Measurements from ENCODE around the gene ADCY4.

DNA sequence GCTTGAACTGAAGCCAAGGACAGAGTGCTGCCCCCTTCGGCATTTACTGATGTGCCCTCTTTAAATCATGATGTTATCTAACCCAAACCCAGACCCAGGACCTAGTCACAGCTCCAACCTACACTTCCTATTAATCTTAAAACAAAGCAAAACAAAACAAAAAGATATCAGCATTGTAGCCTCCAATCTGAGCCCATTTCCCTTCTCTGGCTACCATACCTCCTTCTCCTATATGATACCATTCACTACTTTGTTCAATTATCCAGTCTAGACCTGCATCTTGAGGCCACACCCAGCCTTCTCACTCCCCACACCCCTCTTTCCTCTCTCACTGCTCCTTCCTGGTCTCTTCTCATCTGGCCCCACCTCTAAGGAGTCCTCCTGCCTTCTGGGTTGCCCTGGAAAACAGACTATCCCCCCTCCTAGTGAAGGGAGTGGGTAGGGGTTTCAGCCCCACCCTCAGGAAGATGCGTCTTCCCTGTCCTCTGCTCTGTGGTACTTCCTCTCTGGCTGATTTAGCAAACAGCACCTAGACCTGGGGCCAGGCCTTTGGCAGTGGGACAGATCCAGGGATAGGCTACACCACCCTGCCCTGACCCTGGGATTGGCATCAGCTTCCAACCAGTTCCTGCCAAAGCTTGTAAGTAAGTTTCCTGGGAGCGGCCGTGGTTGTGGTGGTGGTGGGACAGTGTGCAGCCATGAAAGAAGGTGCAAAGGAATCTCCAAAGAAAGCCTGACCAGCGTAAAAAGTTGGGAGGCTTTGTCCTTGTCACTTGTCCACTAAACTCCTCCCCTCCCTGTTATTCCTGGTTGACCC, 20.3 kb downstream of the ADCY4 start:
- TF ChIP-seq, protein P1, sequence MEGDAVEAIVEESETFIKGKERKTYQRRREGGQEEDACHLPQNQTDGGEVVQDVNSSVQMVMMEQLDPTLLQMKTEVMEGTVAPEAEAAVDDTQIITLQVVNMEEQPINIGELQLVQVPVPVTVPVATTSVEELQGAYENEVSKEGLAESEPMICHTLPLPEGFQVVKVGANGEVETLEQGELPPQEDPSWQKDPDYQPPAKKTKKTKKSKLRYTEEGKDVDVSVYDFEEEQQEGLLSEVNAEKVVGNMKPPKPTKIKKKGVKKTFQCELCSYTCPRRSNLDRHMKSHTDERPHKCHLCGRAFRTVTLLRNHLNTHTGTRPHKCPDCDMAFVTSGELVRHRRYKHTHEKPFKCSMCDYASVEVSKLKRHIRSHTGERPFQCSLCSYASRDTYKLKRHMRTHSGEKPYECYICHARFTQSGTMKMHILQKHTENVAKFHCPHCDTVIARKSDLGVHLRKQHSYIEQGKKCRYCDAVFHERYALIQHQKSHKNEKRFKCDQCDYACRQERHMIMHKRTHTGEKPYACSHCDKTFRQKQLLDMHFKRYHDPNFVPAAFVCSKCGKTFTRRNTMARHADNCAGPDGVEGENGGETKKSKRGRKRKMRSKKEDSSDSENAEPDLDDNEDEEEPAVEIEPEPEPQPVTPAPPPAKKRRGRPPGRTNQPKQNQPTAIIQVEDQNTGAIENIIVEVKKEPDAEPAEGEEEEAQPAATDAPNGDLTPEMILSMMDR (IDR thresholded peaks at IDR 0.05), result no peak
- no peak for TF ChIP-seq CBFB (CRISPR knock-in tag; IDR thresholded peaks at IDR 0.05; ENCODE audit: low read depth)
- TF ChIP-seq, protein P2, sequence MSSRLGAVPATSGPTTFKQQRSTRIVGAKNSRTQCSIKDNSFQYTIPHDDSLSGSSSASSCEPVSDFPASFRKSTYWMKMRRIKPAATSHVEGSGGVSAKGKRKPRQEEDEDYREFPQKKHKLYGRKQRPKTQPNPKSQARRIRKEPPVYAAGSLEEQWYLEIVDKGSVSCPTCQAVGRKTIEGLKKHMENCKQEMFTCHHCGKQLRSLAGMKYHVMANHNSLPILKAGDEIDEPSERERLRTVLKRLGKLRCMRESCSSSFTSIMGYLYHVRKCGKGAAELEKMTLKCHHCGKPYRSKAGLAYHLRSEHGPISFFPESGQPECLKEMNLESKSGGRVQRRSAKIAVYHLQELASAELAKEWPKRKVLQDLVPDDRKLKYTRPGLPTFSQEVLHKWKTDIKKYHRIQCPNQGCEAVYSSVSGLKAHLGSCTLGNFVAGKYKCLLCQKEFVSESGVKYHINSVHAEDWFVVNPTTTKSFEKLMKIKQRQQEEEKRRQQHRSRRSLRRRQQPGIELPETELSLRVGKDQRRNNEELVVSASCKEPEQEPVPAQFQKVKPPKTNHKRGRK (CRISPR knock-in tag; IDR thresholded peaks at IDR 0.05; ENCODE audit: borderline replicate concordance), result no peak
- TF ChIP-seq ZNF232 (CRISPR knock-in tag; IDR thresholded peaks at IDR 0.05), result no peak
- TF ChIP-seq ZNF138 (CRISPR knock-in tag; conservative IDR thresholded peaks at IDR 0.05), result no peak
- no peak for TF ChIP-seq TEAD4 (CRISPR knock-in tag; IDR thresholded peaks at IDR 0.05)
- TF ChIP-seq NFYB (CRISPR knock-in tag; conservative IDR thresholded peaks at IDR 0.05; ENCODE audit: low read depth), result no peak
- TF ChIP-seq MYBL2 (CRISPR knock-in tag; IDR thresholded peaks at IDR 0.05), result no peak
- TF ChIP-seq FOXK1 (CRISPR knock-in tag; IDR thresholded peaks at IDR 0.05), result no peak
- TF ChIP-seq FOXJ3 (CRISPR knock-in tag; IDR thresholded peaks at IDR 0.05; ENCODE audit: borderline replicate concordance), result no peak

Data from WTC11 (cell line).